ENCODE results near the gene NOX3.
"Not testable (repeated sequence)": the region's sequence is repeated elsewhere in the genome, so short reads cannot be mapped to it uniquely, and the experiment has no call there.

The NOX3 gene

GRCh38 chr6:155455766-155456165 is at the start of gene NOX3:
Gene NOX3, minus strand, starts transcription at chr6:155455839. Its CDS starts 39 bp downstream, at chr6:155455800.
- no peak for DNase-seq (ENCODE audit: low read depth in 2 of 2)

GRCh38 chr6:155504848-155505607 is 49.4 kb upstream of the NOX3 start:
- DNase-seq (ENCODE audit: low read depth in 2 of 2) = no peak

- no peak for DNase-seq (ENCODE audit: low read depth in 2 of 2)
Measured at GRCh38 chr6:155502393-155502792, 46.8 kb upstream of the NOX3 start.

- no peak for DNase-seq (ENCODE audit: low read depth in 2 of 2)
Measured at GRCh38 chr6:155499574-155499973, 43.9 kb upstream of the NOX3 start.

- DNase-seq (ENCODE audit: low read depth in 2 of 2) = no peak
Measured at GRCh38 chr6:155498370-155498769, 42.7 kb upstream of the NOX3 start.

GRCh38 chr6:155497273-155497672 is 41.6 kb upstream of the NOX3 start:
- no peak for DNase-seq (ENCODE audit: low read depth in 2 of 2)

- DNase-seq (ENCODE audit: low read depth in 2 of 2) = no peak
Measured at GRCh38 chr6:155495011-155495768, 39.6 kb upstream of the NOX3 start.

- DNase-seq (ENCODE audit: low read depth in 2 of 2) = no peak
Measured at GRCh38 chr6:155493694-155494143, 38.1 kb upstream of the NOX3 start.

GRCh38 chr6:155493026-155493693 is 37.5 kb upstream of the NOX3 start:
- DNase-seq (ENCODE audit: low read depth in 2 of 2) = no peak

- no peak for DNase-seq (ENCODE audit: low read depth in 2 of 2)
Measured at GRCh38 chr6:155492061-155492735, 36.6 kb upstream of the NOX3 start.

- DNase-seq (ENCODE audit: low read depth in 2 of 2) = no peak
Measured at GRCh38 chr6:155491421-155491820, 35.8 kb upstream of the NOX3 start.

GRCh38 chr6:155488197-155488596 is 32.6 kb upstream of the NOX3 start:
- DNase-seq (ENCODE audit: low read depth in 2 of 2) = not testable (repeated sequence)

- no peak for DNase-seq (ENCODE audit: low read depth in 2 of 2)
Measured at GRCh38 chr6:155487371-155488130, 31.9 kb upstream of the NOX3 start.

GRCh38 chr6:155486721-155487294 is 31.2 kb upstream of the NOX3 start:
- no peak for DNase-seq (ENCODE audit: low read depth in 2 of 2)

GRCh38 chr6:155485756-155486155 is 30.1 kb upstream of the NOX3 start:
- DNase-seq (ENCODE audit: low read depth in 2 of 2) = no peak

- no peak for DNase-seq (ENCODE audit: low read depth in 2 of 2)
Measured at GRCh38 chr6:155483858-155484257, 28.2 kb upstream of the NOX3 start.

GRCh38 chr6:155481215-155481614 is 25.6 kb upstream of the NOX3 start:
- DNase-seq (ENCODE audit: low read depth in 2 of 2) = no peak

GRCh38 chr6:155473741-155474140 is 18.1 kb upstream of the NOX3 start:
- DNase-seq (ENCODE audit: low read depth in 2 of 2) = no peak

GRCh38 chr6:155472886-155473285 is 17.2 kb upstream of the NOX3 start:
- no peak for DNase-seq (ENCODE audit: low read depth in 2 of 2)

- DNase-seq (ENCODE audit: low read depth in 2 of 2) = not testable (repeated sequence)
Measured at GRCh38 chr6:155470979-155471616, 15.5 kb upstream of the NOX3 start.

Measured in activated CD4-positive, alpha-beta T cell treated with anti-CD3 and anti-CD28 coated beads for 24 hours (primary cell).